Ammon's horn (tissue), 1 donor: ENCODE measurements around the gene SCOC.
"Not testable (repeated sequence)": the region's sequence is repeated elsewhere in the genome, so short reads cannot be mapped to it uniquely, and the experiment has no call there.

Source experiments
- DNase-seq: peaks from one replicate; pipeline ENCODE4 v3.0.0-alpha.2; 2016; ENCODE audit warnings: low spot score

SCOC gene

GRCh38 chr4:140361099-140361498, 12.3 kb upstream of the SCOC start:
- DNase-seq: no peak

- no peak for DNase-seq
Observed at GRCh38 chr4:140363051-140363450, 10.4 kb upstream of the SCOC start.

- no peak for DNase-seq
Observed at GRCh38 chr4:140363558-140363957, 9.9 kb upstream of the SCOC start.

GRCh38 chr4:140367738-140368137, 5.7 kb upstream of the SCOC start:
- no peak for DNase-seq

- DNase-seq: no peak
Observed at GRCh38 chr4:140368686-140369085, 4.8 kb upstream of the SCOC start.

- peak; percentile 28 for DNase-seq
Observed at GRCh38 chr4:140372751-140373327, 607 bp upstream of the SCOC start.

DNA sequence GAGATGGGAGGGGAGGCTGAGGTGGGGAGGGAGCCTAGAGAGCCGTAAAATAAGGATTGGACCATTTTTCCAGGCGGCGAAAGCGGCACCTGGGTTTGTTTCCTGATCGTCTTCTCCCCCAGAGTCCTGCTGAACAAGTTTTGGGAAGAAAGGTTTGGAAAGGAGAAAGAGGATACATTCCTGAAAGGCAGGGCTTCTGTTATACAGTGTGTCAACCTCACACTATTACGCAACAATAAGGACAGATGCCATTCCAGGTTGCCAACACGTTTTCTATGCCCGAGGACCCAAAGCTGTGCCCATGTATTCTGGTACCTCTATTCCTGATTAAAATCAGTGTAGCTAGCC, 658 bp downstream of the SCOC start:
- no peak for DNase-seq

DNA sequence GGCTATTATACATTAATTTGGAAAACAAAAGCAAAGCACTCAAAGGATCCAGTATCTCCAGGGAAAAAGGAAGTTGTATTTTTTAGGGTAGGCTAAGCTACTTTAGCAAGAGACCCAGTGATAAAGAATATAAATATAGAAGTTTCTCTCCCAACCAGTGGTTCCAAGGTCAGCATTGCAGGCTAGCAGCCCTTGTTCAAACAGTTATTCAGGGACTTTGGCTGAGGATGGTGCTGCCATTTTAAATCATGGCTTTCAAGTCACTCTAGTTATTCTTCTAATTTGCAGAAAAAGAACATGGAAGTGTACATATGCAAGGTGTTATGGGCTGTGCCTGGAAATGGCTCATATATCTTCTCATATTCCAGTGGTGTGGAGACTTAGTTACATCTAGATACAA, 9.3 kb downstream of the SCOC start:
- no peak for DNase-seq

DNA sequence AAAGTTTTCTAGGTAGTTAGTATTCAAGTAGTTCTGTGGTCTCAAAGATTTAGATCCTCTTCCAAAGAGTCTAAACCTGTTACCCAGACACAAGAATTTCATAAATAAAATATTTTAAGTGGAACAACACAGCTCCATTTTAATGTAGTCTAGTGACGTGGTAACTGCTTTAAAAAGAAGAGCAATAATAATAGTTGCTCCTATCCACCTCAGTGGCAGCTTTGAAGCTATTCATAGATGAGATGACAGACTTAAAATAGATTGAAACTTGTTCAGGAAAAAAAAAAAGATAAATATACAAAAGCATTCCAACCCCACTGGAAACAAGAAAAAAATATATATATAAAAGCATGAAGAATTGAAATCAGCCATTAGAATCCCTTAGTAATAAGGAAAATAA, 14.6 kb downstream of the SCOC start:
- DNase-seq: no peak

DNA sequence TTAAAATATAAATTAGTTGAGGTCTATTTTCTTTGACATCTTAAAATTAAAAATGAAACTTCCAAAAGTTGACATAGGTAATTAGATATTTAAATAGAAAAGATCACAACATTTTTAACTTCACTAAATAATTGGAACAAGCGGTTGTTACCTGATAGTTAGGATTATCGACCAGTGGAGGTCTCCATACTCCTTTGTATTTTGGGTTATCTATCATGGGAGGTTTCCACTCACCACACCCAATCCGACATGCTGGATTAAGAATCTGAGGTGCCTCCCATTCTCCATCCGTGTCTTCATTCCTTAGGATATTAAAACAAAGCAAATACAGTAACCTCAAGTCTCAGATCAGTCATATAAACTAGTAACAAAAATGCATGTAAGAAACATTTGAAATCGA, 22.2 kb downstream of the SCOC start:
- DNase-seq: no peak

GRCh38 chr4:140400111-140400510, 26.7 kb downstream of the SCOC start:
- DNase-seq: no peak

GRCh38 chr4:140406292-140406691, 32.8 kb downstream of the SCOC start:
- no peak for DNase-seq

DNA sequence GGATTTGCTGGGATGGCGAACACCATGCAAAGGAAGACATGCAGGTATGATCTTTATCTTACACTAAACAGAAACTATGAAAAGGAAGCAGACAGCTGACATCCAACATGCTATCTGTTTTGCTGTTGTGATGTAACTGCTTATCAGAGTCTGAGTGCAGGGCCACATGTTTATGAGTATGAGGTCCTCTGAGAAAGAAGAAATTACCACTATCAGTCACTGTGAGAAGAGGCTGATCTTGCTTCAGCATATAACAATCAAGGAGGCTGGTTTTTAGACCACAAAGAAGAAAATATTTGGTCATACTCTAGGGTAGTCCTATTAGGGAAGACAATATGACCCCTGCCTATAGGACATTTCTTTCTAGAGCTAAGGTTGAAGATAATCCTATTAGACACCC, 35.5 kb downstream of the SCOC start:
- DNase-seq: no peak

- not testable (repeated sequence) for DNase-seq
Observed at GRCh38 chr4:140413130-140413969, 39.9 kb downstream of the SCOC start.

DNA sequence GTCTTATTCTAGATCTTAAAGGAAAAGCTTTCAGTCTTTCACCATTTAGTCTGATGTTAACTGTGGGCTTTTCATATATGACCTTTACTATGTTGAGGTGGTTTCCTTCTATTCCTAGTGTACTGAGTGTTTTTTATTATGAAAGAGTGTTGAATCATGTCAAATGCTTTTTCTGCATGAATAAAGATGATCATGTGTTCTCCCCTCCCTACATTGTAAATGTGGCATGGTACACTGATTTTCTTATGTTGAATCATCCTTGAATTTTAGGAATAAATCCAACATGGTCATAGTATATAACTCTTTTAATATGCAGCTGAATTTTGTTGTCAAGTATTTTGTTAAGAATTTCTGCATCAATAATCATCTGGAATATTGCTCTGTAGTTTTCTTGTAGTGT, 49.7 kb downstream of the SCOC start:
- no peak for DNase-seq

GRCh38 chr4:140426610-140427105, 53.2 kb downstream of the SCOC start:
- no peak for DNase-seq

GRCh38 chr4:140427106-140427918, 53.9 kb downstream of the SCOC start, which contains the start of gene CLGN:
TSS of gene CLGN (minus strand) at chr4:140427648. CDS start at chr4:140413078, 14,570 bp downstream.
- DNase-seq: peak; percentile 75

GRCh38 chr4:140427919-140428471, 54.5 kb downstream of the SCOC start:
- DNase-seq: no peak
